Measurements from ENCODE around the gene GRK4.
"Not testable (repeated sequence)": the region's sequence is repeated elsewhere in the genome, so short reads cannot be mapped to it uniquely, and the experiment has no call there.

Gene GRK4

GRCh38 chr4:2942532-2943363 lies 20.6 kb upstream of the GRK4 start:
- no peak for DNase-seq

GRCh38 chr4:2943364-2944090 lies 19.8 kb upstream of the GRK4 start:
- DNase-seq, result no peak

GRCh38 chr4:2944091-2944482 lies 19.3 kb upstream of the GRK4 start:
- DNase-seq, result no peak

GRCh38 chr4:2944586-2945526 lies 18.5 kb upstream of the GRK4 start:
- DNase-seq, result no peak

- not testable (repeated sequence) for DNase-seq
These were observed 17.5 kb upstream of the GRK4 start for GRCh38 chr4:2945619-2946604.

- DNase-seq, result no peak
These were observed 16.4 kb upstream of the GRK4 start for GRCh38 chr4:2946812-2947600.

GRCh38 chr4:2947926-2948325 lies 15.4 kb upstream of the GRK4 start:
- no peak for DNase-seq

GRCh38 chr4:2948895-2949781 lies 14.2 kb upstream of the GRK4 start:
- no peak for DNase-seq

- DNase-seq, result no peak
These were observed 13.6 kb upstream of the GRK4 start for GRCh38 chr4:2949782-2950125.

GRCh38 chr4:2950221-2950989 lies 13.0 kb upstream of the GRK4 start:
- DNase-seq, result no peak

- DNase-seq, result no peak
These were observed 9.9 kb upstream of the GRK4 start for GRCh38 chr4:2953496-2953895.

GRCh38 chr4:2954358-2955185 lies 8.8 kb upstream of the GRK4 start:
- no peak for DNase-seq

- DNase-seq, result not testable (repeated sequence)
These were observed 8.0 kb upstream of the GRK4 start for GRCh38 chr4:2955186-2956044.

GRCh38 chr4:2958446-2958845 lies 4.9 kb upstream of the GRK4 start:
- no peak for DNase-seq

GRCh38 chr4:2960450-2960849 lies 2.9 kb upstream of the GRK4 start:
- DNase-seq, result not testable (repeated sequence)

GRCh38 chr4:2961421-2961810 lies 2.0 kb upstream of the GRK4 start:
- DNase-seq, result no peak

GRCh38 chr4:2961811-2962441 lies 1.4 kb upstream of the GRK4 start:
- no peak for DNase-seq
